C4-2B (cell line): ENCODE measurements around the gene STARD13.

Source experiments
- CTCF ChIP-seq: fragments of 450-650 bp; conservative IDR thresholded peaks from 2 replicates; pipeline ENCODE4 v1.5.1; 2017; ENCODE audit warnings: mild to moderate bottlenecking
- ZFX ChIP-seq: fragments of 450-650 bp; IDR thresholded peaks from 2 replicates; pipeline ENCODE4 v1.6.1; 2017

- TF ChIP-seq CTCF, result no peak
- no peak for TF ChIP-seq ZFX
These were observed 102.8 kb downstream of the STARD13 start for GRCh38 chr13:33182729-33183128.
